Astrocyte (in vitro differentiated cells and primary cell): Measurements from ENCODE around the gene PCK2. TPM values are rescaled to one million over a fixed set of nuclear protein-coding genes. Genes with fewer than 3 reads are reported as not detected.

Source experiments
- DNase-seq: peaks from one replicate; pipeline ENCODE4 v3.0.0-alpha.2; 2010; ENCODE audit warnings: low read depth
- FAIRE-seq: peaks from 2 replicates; lab custom pipeline; 2011; peaks lifted over from hg19 to GRCh38; lab: Jason Lieb, UNC
- H2AFZ ChIP-seq: 2 replicates; pipeline ENCODE4 v1.6.0; 2012; ENCODE audit warnings: low read depth, low read length, inconsistent platforms
- H3K27ac ChIP-seq: 2 replicates; pipeline ENCODE4 v1.5.1; 2011; ENCODE audit warnings: low read depth, low read length, inconsistent platforms
- H3K27me3 ChIP-seq: 2 replicates; pipeline ENCODE4 v1.6.0; 2011; ENCODE audit warnings: low read length, inconsistent platforms; ENCODE audit not compliant: insufficient read depth
- H3K36me3 ChIP-seq: 2 replicates; pipeline ENCODE4 v1.5.1; 2011; ENCODE audit warnings: low read length, inconsistent platforms; ENCODE audit not compliant: insufficient read depth
- H3K4me1 ChIP-seq: 2 replicates; pipeline ENCODE4 v1.5.1; 2011; ENCODE audit warnings: low read length, inconsistent platforms; ENCODE audit not compliant: insufficient read depth
- H3K4me2 ChIP-seq: 2 replicates; pipeline ENCODE4 v1.6.0; 2012; ENCODE audit warnings: low read length, inconsistent platforms
- H3K4me3 ChIP-seq: 2 replicates; pipeline ENCODE4 v1.5.1; 2011; ENCODE audit warnings: low read depth, mild to moderate bottlenecking, low read length, inconsistent platforms; ENCODE audit not compliant: insufficient read depth
- H3K79me2 ChIP-seq: 2 replicates; pipeline ENCODE4 v1.6.0; 2012; ENCODE audit warnings: mild to moderate bottlenecking, low read length, inconsistent platforms; ENCODE audit not compliant: insufficient read depth
- H3K9ac ChIP-seq: 2 replicates; pipeline ENCODE4 v1.6.0; 2012; ENCODE audit warnings: mild to moderate bottlenecking, low read length, inconsistent platforms
- H3K9me3 ChIP-seq: 2 replicates; pipeline ENCODE4 v1.5.1; 2012; ENCODE audit warnings: low read depth, mild to moderate bottlenecking, low read length, inconsistent platforms; ENCODE audit not compliant: insufficient read depth
- H4K20me1 ChIP-seq: 2 replicates; pipeline ENCODE4 v1.6.0; 2012; ENCODE audit warnings: low read length, inconsistent platforms; ENCODE audit not compliant: insufficient read depth
- H3K27ac Mint-ChIP-seq: one replicate; pipeline ENCODE4 v1.8.0; 2021; ENCODE audit warnings: mild to moderate bottlenecking, mixed read lengths; ENCODE audit not compliant: unreplicated experiment
- H3K27me3 Mint-ChIP-seq: one replicate; pipeline ENCODE4 v1.8.0; 2021; ENCODE audit warnings: low read depth, mixed read lengths; ENCODE audit not compliant: unreplicated experiment
- H3K36me3 Mint-ChIP-seq: one replicate; pipeline ENCODE4 v1.8.0; 2021; ENCODE audit warnings: low read depth, mixed read lengths; ENCODE audit not compliant: unreplicated experiment
- H3K4me1 Mint-ChIP-seq: one replicate; pipeline ENCODE4 v1.8.0; 2021; ENCODE audit warnings: low read depth, mixed read lengths; ENCODE audit not compliant: unreplicated experiment
- H3K4me3 Mint-ChIP-seq: one replicate; pipeline ENCODE4 v1.8.0; 2021; ENCODE audit warnings: mild to moderate bottlenecking, moderate library complexity, mixed read lengths; ENCODE audit not compliant: unreplicated experiment
- H3K9me3 Mint-ChIP-seq: one replicate; pipeline ENCODE4 v1.8.0; 2021; ENCODE audit warnings: mild to moderate bottlenecking, mixed read lengths; ENCODE audit not compliant: unreplicated experiment
- EZH2 ChIP-seq: IDR thresholded peaks from 2 replicates; pipeline ENCODE4 v1.6.1; 2012; ENCODE audit warnings: mild to moderate bottlenecking, low read length, inconsistent platforms; ENCODE audit not compliant: insufficient read depth
- total RNA-seq: library from RNA; stranded (reverse); gene quantifications from 2 replicates; pipeline ENCODE4 v1.2.1, GENCODE V29; 2021
- TF ChIP-seq, protein P1 (sequence below): IDR thresholded peaks from 2 replicates; pipeline ENCODE4 v1.5.1; 2011; ENCODE audit warnings: low read depth, mild to moderate bottlenecking, inconsistent platforms, low read length, moderate library complexity; ENCODE audit not compliant: insufficient read depth

The PCK2 gene
- total RNA-seq, 1 donor from 2014 or later = 73.8 TPM

GRCh38 chr14:24130380-24130716, 36.2 kb downstream of the PCK2 start, which contains the start of gene FITM1:
FITM1 (plus strand) TSS chr14:24130659; CDS start chr14:24131564, 905 bp downstream.
- no peak for FAIRE-seq

GRCh38 chr14:24130717-24131548, 36.8 kb downstream of the PCK2 start:
- H3K27me3 ChIP-seq = no peaks in the 10 kb centered on the region
- no peak overlapping the region for H3K4me2 ChIP-seq
- H4K20me1 ChIP-seq = no peaks in the 10 kb centered on the region
- H3K27ac ChIP-seq = no peak overlapping the region
- peaks cover 3% of the 10 kb centered on the region for H3K4me1 ChIP-seq
- Mint-ChIP-seq H3K36me3 (no peaks in the 10 kb centered on the region), H3K4me3 (no peak overlapping the region), H3K4me1 (peaks cover 2% of the 10 kb centered on the region), H3K9me3 (no peaks in the 10 kb centered on the region), H3K27ac (no peak overlapping the region), H3K27me3 (peaks cover 8% of the 10 kb centered on the region)
- TF ChIP-seq, protein P1, sequence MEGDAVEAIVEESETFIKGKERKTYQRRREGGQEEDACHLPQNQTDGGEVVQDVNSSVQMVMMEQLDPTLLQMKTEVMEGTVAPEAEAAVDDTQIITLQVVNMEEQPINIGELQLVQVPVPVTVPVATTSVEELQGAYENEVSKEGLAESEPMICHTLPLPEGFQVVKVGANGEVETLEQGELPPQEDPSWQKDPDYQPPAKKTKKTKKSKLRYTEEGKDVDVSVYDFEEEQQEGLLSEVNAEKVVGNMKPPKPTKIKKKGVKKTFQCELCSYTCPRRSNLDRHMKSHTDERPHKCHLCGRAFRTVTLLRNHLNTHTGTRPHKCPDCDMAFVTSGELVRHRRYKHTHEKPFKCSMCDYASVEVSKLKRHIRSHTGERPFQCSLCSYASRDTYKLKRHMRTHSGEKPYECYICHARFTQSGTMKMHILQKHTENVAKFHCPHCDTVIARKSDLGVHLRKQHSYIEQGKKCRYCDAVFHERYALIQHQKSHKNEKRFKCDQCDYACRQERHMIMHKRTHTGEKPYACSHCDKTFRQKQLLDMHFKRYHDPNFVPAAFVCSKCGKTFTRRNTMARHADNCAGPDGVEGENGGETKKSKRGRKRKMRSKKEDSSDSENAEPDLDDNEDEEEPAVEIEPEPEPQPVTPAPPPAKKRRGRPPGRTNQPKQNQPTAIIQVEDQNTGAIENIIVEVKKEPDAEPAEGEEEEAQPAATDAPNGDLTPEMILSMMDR = no peak
- TF ChIP-seq EZH2 = no peak
- no peaks in the 10 kb centered on the region for H3K79me2 ChIP-seq
- DNase-seq (no peak), FAIRE-seq (no peak)
- no peak overlapping the region for H2AFZ ChIP-seq
- H3K9me3 ChIP-seq = no peaks in the 10 kb centered on the region
- no peaks in the 10 kb centered on the region for H3K36me3 ChIP-seq
- H3K9ac ChIP-seq = no peak overlapping the region
- H3K4me3 ChIP-seq = no peak overlapping the region

More at GRCh38 chr14:24130380-24130716, 36.2 kb downstream of the PCK2 start, which contains the start of gene FITM1:
- DNase-seq = no peak
- H3K4me3 Mint-ChIP-seq = no peak within 1 kb of the TSS
- H3K36me3 Mint-ChIP-seq = no peaks in the 10 kb centered on the region
- H3K4me1 Mint-ChIP-seq = peaks cover 2% of the 10 kb centered on the region
- Histone ChIP-seq H3K27me3 (no peaks in the 10 kb centered on the region), H3K4me1 (peaks cover 2% of the 10 kb centered on the region), H3K4me2 (no peak within 1 kb of the TSS), H3K9me3 (no peaks in the 10 kb centered on the region), H3K27ac (no peak within 1 kb of the TSS), H3K4me3 (no peak within 1 kb of the TSS), H3K79me2 (no peaks in the 10 kb centered on the region), H4K20me1 (no peaks in the 10 kb centered on the region), H3K9ac (no peak within 1 kb of the TSS), H2AFZ (no peak within 1 kb of the TSS), H3K36me3 (no peaks in the 10 kb centered on the region)
- no peak for TF ChIP-seq EZH2
- TF ChIP-seq, protein P1 = no peak
- H3K9me3 Mint-ChIP-seq = no peaks in the 10 kb centered on the region
- H3K27me3 Mint-ChIP-seq = peaks cover 8% of the 10 kb centered on the region
- no peak within 1 kb of the TSS for H3K27ac Mint-ChIP-seq

GRCh38 chr14:24131549-24131966, 37.4 kb downstream of the PCK2 start:
- H3K27ac ChIP-seq = no peak overlapping the region
- no peak overlapping the region for H3K9ac ChIP-seq
- TF ChIP-seq EZH2 = no peak
- H3K9me3 ChIP-seq = no peaks in the 10 kb centered on the region
- H3K27ac Mint-ChIP-seq = no peak overlapping the region
- H3K4me3 Mint-ChIP-seq = no peak overlapping the region
- no peak for FAIRE-seq
- DNase-seq = no peak
- no peak overlapping the region for H3K4me3 ChIP-seq
- peaks cover 6% of the 10 kb centered on the region for H3K4me1 ChIP-seq
- no peak overlapping the region for H3K4me2 ChIP-seq
- H3K36me3 Mint-ChIP-seq = peaks cover 1% of the 10 kb centered on the region
- H3K27me3 Mint-ChIP-seq = peaks cover 8% of the 10 kb centered on the region
- peaks cover 4% of the 10 kb centered on the region for H3K4me1 Mint-ChIP-seq
- no peaks in the 10 kb centered on the region for H3K9me3 Mint-ChIP-seq
- no peaks in the 10 kb centered on the region for H3K27me3 ChIP-seq
- H2AFZ ChIP-seq = no peak overlapping the region
- no peaks in the 10 kb centered on the region for H4K20me1 ChIP-seq
- H3K36me3 ChIP-seq = no peaks in the 10 kb centered on the region
- H3K79me2 ChIP-seq = peaks cover 6% of the 10 kb centered on the region
